WTC11 (cell line): ENCODE results near the gene TACC2. TPM values are rescaled to one million over a fixed set of nuclear protein-coding genes. Genes with fewer than 3 reads are reported as not detected.

ENCODE experiments used
- ATAC-seq: fragments of 200-7000 bp; cut with Tn5 transposase; 2 replicates; pipeline ENCODE4 v1.10.0; 2021; ENCODE audit warnings: mild to moderate bottlenecking, moderate library complexity
- CTCF ChIA-PET: fragments of 300-600 bp; sonication (Branson Sonifier 250); formaldehyde crosslinking; loops from one replicate; lab custom pipeline; 2021; ENCODE audit warnings: antibody characterized with exemption; lab: Charles Lee
- POLR2A ChIA-PET: fragments of 350-600 bp; sonication (Branson Sonifier 250); formaldehyde crosslinking; loops from one replicate; lab custom pipeline; 2021; ENCODE audit warnings: antibody characterized with exemption; lab: Charles Lee
- DNase-seq: peaks from one replicate; pipeline ENCODE4 v3.0.0; 2021; ENCODE audit warnings: low spot score
- H3K27ac Mint-ChIP-seq: 2 replicates; pipeline ENCODE4 v1.8.0; 2021; ENCODE audit warnings: mixed read lengths
- H3K27me3 Mint-ChIP-seq: 2 replicates; pipeline ENCODE4 v1.8.0; 2021; ENCODE audit warnings: low read depth, mild to moderate bottlenecking, moderate library complexity, mixed read lengths
- H3K36me3 Mint-ChIP-seq: 2 replicates; pipeline ENCODE4 v1.8.0; 2021; ENCODE audit warnings: mixed read lengths
- H3K4me1 Mint-ChIP-seq: 2 replicates; pipeline ENCODE4 v1.8.0; 2022; ENCODE audit warnings: mixed read lengths
- H3K4me3 Mint-ChIP-seq: 2 replicates; pipeline ENCODE4 v1.8.0; 2021; ENCODE audit warnings: mild to moderate bottlenecking, moderate library complexity, mixed read lengths
- H3K9me3 Mint-ChIP-seq: 2 replicates; pipeline ENCODE4 v1.8.0; 2021; ENCODE audit warnings: mixed read lengths
- CREM ChIP-seq: sonication (generic); formaldehyde crosslinking; IDR thresholded peaks from 2 replicates; pipeline ENCODE4 v1.8.1; 2022; ENCODE audit warnings: mild to moderate bottlenecking, missing genetic modification reagents, moderate library complexity
- ELF4 ChIP-seq: sonication (generic); formaldehyde crosslinking; IDR thresholded peaks from 2 replicates; pipeline ENCODE4 v1.8.1; 2022; ENCODE audit warnings: low read depth, mild to moderate bottlenecking, moderate library complexity, missing genetic modification reagents
- FOXP1 ChIP-seq: sonication (generic); formaldehyde crosslinking; IDR thresholded peaks from 2 replicates; pipeline ENCODE4 v1.8.0; 2022; ENCODE audit warnings: missing genetic modification reagents, mild to moderate bottlenecking, moderate library complexity, borderline replicate concordance
- GTF2I ChIP-seq: fragments of 250-450 bp; sonication (Bioruptor Pico); conservative IDR thresholded peaks from 2 replicates; pipeline ENCODE4 v1.4.0; 2021; ENCODE audit warnings: mild to moderate bottlenecking
- IRF2 ChIP-seq: sonication (generic); formaldehyde crosslinking; IDR thresholded peaks from 2 replicates; pipeline ENCODE4 v1.8.0; 2022; ENCODE audit warnings: low read depth, missing genetic modification reagents, borderline replicate concordance
- MAX ChIP-seq: sonication (generic); formaldehyde crosslinking; IDR thresholded peaks from 2 replicates; pipeline ENCODE4 v1.8.0; 2022; ENCODE audit warnings: mild to moderate bottlenecking, missing genetic modification reagents
- MLX ChIP-seq: sonication (generic); formaldehyde crosslinking; IDR thresholded peaks from 2 replicates; pipeline ENCODE4 v1.8.1; 2023; ENCODE audit warnings: mild to moderate bottlenecking, missing genetic modification reagents, moderate library complexity
- MXD4 ChIP-seq: fragments of 250-450 bp; sonication (Bioruptor Pico); IDR thresholded peaks from 2 replicates; pipeline ENCODE4 v1.8.0; 2021; ENCODE audit warnings: mild to moderate bottlenecking, moderate library complexity, borderline replicate concordance
- NR3C1 ChIP-seq: sonication (generic); formaldehyde crosslinking; conservative IDR thresholded peaks from 2 replicates; pipeline ENCODE4 v1.8.1; 2023; ENCODE audit warnings: low read depth, mild to moderate bottlenecking, missing genetic modification reagents
- PREB ChIP-seq: sonication (generic); formaldehyde crosslinking; IDR thresholded peaks from 2 replicates; pipeline ENCODE4 v1.8.1; 2022; ENCODE audit warnings: mild to moderate bottlenecking, missing genetic modification reagents, moderate library complexity, borderline replicate concordance
- RORB ChIP-seq: fragments of 250-450 bp; sonication (Bioruptor Pico); IDR thresholded peaks from 2 replicates; pipeline ENCODE4 v1.9.0; 2021; ENCODE audit warnings: mild to moderate bottlenecking
- ZNF121 ChIP-seq: sonication (generic); formaldehyde crosslinking; IDR thresholded peaks from 2 replicates; pipeline ENCODE4 v1.8.0; 2023; ENCODE audit warnings: missing genetic modification reagents
- ZNF232 ChIP-seq: sonication (generic); formaldehyde crosslinking; IDR thresholded peaks from 2 replicates; pipeline ENCODE4 v1.8.0; 2022; ENCODE audit warnings: mild to moderate bottlenecking, missing genetic modification reagents
- ZNF423 ChIP-seq: fragments of 250-450 bp; sonication (Bioruptor Pico); IDR thresholded peaks from 2 replicates; pipeline ENCODE4 v2.1.2; 2022; ENCODE audit warnings: mild to moderate bottlenecking, moderate library complexity
- ZNF671 ChIP-seq: fragments of 250-450 bp; sonication (Bioruptor Pico); IDR thresholded peaks from 2 replicates; pipeline ENCODE4 v1.8.0; 2021; ENCODE audit warnings: mild to moderate bottlenecking
- total RNA-seq: library from RNA; stranded (reverse); gene quantifications from 3 replicates; pipeline ENCODE4 v1.2.3, GENCODE V29; 2021
- TF ChIP-seq, protein P1 (sequence below): sonication (generic); formaldehyde crosslinking; IDR thresholded peaks from 2 replicates; pipeline ENCODE4 v1.8.1; 2022; ENCODE audit warnings: low read depth, mild to moderate bottlenecking, moderate library complexity, missing genetic modification reagents, borderline replicate concordance
- TF ChIP-seq, protein P2 (sequence below): fragments of 250-450 bp; sonication (Bioruptor Pico); IDR thresholded peaks from 2 replicates; pipeline ENCODE4 v1.9.0; 2021; ENCODE audit warnings: mild to moderate bottlenecking
- TF ChIP-seq, protein P3 (sequence below): fragments of 250-450 bp; sonication (Bioruptor Pico); IDR thresholded peaks from 2 replicates; pipeline ENCODE4 v2.1.2; 2022; ENCODE audit warnings: mild to moderate bottlenecking, moderate library complexity
- TF ChIP-seq, protein P4 (sequence below): fragments of 250-450 bp; sonication (Bioruptor Pico); IDR thresholded peaks from 2 replicates; pipeline ENCODE4 v1.8.0; 2021; ENCODE audit warnings: mild to moderate bottlenecking
- TF ChIP-seq, protein P5 (sequence below): fragments of 250-450 bp; sonication (Bioruptor Pico); IDR thresholded peaks from 2 replicates; pipeline ENCODE4 v1.9.0; 2021; ENCODE audit warnings: moderate library complexity, mild to moderate bottlenecking, inconsistent platforms, borderline replicate concordance

Gene TACC2
- total RNA-seq, 1 experiment from 2014 or later = 28.9 TPM

DNA sequence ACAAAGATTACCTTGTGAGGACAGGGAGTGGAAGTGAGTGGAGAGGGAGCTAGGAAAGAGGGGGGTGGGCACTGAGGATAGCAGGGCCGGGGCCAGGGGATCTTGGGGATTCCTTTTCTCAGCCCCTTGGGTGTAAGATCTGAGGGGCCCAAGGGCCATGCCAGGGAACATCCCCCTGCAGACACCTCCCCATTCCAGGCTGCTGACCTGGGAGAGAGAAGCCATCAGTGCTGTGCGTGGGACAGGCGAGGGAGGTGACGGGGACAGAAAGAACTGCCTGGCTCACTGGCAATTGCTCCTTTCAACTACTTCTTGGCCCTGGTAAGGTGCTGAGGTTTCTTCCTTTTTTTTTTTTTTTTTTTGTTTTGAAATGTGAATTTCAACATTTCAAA lies 270.1 kb downstream of the TACC2 start:
- Mint-ChIP-seq H3K4me1 (peaks cover 8% of the 10 kb centered on the region), H3K9me3 (peaks cover 21% of the 10 kb centered on the region), H3K27me3 (no peaks in the 10 kb centered on the region; the same call in 1 of the 2 replicates), H3K36me3 (peaks cover 27% of the 10 kb centered on the region), H3K4me3 (no peak overlapping the region), H3K27ac (peak overlapping the region; percentile 60; the same call in 1 of the 2 replicates)
- peak; percentile 34 for ATAC-seq
- ChIA-PET CTCF (interaction anchor here (0.9 to 4.9 kb wide), 7 partner anchors 11 to 207 kb away, joined by 4 to 66 read pairs (median 5); partner anchors contain the start of gene BTBD16), POLR2A (interaction anchor here (0.7 to 0.9 kb wide), 2 partner anchors 87 to 200 kb away, joined by 3 to 6 read pairs; no protein-coding TSS in a partner anchor)
- TF ChIP-seq, protein P1, sequence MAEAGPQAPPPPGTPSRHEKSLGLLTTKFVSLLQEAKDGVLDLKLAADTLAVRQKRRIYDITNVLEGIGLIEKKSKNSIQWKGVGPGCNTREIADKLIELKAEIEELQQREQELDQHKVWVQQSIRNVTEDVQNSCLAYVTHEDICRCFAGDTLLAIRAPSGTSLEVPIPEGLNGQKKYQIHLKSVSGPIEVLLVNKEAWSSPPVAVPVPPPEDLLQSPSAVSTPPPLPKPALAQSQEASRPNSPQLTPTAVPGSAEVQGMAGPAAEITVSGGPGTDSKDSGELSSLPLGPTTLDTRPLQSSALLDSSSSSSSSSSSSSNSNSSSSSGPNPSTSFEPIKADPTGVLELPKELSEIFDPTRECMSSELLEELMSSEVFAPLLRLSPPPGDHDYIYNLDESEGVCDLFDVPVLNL (CRISPR knock-in tag) = no peak
- TF ChIP-seq, protein P2, sequence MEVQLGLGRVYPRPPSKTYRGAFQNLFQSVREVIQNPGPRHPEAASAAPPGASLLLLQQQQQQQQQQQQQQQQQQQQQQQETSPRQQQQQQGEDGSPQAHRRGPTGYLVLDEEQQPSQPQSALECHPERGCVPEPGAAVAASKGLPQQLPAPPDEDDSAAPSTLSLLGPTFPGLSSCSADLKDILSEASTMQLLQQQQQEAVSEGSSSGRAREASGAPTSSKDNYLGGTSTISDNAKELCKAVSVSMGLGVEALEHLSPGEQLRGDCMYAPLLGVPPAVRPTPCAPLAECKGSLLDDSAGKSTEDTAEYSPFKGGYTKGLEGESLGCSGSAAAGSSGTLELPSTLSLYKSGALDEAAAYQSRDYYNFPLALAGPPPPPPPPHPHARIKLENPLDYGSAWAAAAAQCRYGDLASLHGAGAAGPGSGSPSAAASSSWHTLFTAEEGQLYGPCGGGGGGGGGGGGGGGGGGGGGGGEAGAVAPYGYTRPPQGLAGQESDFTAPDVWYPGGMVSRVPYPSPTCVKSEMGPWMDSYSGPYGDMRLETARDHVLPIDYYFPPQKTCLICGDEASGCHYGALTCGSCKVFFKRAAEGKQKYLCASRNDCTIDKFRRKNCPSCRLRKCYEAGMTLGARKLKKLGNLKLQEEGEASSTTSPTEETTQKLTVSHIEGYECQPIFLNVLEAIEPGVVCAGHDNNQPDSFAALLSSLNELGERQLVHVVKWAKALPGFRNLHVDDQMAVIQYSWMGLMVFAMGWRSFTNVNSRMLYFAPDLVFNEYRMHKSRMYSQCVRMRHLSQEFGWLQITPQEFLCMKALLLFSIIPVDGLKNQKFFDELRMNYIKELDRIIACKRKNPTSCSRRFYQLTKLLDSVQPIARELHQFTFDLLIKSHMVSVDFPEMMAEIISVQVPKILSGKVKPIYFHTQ (CRISPR knock-in tag) = no peak
- TF ChIP-seq, protein P3, sequence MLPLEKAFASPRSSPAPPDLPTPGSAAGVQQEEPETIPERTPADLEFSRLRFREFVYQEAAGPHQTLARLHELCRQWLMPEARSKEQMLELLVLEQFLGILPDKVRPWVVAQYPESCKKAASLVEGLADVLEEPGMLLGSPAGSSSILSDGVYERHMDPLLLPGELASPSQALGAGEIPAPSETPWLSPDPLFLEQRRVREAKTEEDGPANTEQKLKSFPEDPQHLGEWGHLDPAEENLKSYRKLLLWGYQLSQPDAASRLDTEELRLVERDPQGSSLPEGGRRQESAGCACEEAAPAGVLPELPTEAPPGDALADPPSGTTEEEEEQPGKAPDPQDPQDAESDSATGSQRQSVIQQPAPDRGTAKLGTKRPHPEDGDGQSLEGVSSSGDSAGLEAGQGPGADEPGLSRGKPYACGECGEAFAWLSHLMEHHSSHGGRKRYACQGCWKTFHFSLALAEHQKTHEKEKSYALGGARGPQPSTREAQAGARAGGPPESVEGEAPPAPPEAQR (CRISPR knock-in tag) = no peak
- TF ChIP-seq ZNF423 (CRISPR knock-in tag) = no peak
- no peak for TF ChIP-seq CREM (CRISPR knock-in tag)
- TF ChIP-seq PREB (CRISPR knock-in tag) = no peak
- TF ChIP-seq, protein P4, sequence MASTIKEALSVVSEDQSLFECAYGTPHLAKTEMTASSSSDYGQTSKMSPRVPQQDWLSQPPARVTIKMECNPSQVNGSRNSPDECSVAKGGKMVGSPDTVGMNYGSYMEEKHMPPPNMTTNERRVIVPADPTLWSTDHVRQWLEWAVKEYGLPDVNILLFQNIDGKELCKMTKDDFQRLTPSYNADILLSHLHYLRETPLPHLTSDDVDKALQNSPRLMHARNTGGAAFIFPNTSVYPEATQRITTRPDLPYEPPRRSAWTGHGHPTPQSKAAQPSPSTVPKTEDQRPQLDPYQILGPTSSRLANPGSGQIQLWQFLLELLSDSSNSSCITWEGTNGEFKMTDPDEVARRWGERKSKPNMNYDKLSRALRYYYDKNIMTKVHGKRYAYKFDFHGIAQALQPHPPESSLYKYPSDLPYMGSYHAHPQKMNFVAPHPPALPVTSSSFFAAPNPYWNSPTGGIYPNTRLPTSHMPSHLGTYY (CRISPR knock-in tag) = no peak
- TF ChIP-seq ZNF232 (CRISPR knock-in tag) = no peak
- no peak for TF ChIP-seq FOXP1 (CRISPR knock-in tag)
- TF ChIP-seq NR3C1 = no peak
- DNase-seq = no peak

- H3K27ac Mint-ChIP-seq = no peak overlapping the region
- DNase-seq (no peak), ATAC-seq (no peak)
- no peaks in the 10 kb centered on the region; the same call in 1 of the 2 replicates for H3K27me3 Mint-ChIP-seq
- peaks cover 13% of the 10 kb centered on the region for H3K4me1 Mint-ChIP-seq
- TF ChIP-seq MAX (CRISPR knock-in tag) (no peak), GTF2I (peak; percentile 89)
- peaks cover 27% of the 10 kb centered on the region for H3K36me3 Mint-ChIP-seq
- no peak overlapping the region for H3K4me3 Mint-ChIP-seq
- ChIA-PET POLR2A (no interaction called here), CTCF (interaction anchor here (1.0 kb wide), 1 partner anchor 9 kb away, joined by 5 read pairs; the partner anchor contains the start of gene BTBD16)
- peaks cover 21% of the 10 kb centered on the region for H3K9me3 Mint-ChIP-seq
Measured at GRCh38 chr10:122261584-122261983, 272.6 kb downstream of the TACC2 start.

DNA sequence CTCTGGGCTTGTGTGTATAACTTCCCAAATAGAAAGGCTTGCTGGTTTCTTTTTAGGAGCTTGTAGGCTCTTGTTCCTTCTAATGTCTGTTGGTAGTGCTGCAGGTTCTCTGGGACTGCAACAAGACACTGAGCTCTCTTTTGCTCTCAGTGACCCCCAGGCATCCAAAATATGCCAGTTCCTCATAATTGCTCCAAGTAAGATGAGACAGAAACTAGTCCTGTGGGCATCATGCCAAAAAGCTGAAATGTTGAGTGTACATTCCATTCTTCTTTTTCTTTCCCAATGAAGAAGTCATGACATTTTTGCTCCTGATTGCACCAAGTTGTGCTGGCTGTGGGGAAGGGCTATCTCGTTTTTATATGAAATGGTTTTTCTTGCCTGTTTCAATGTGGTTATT lies 275.0 kb downstream of the TACC2 start:
- Mint-ChIP-seq H3K9me3 (peaks cover 21% of the 10 kb centered on the region), H3K27ac (no peak overlapping the region), H3K4me1 (peaks cover 7% of the 10 kb centered on the region), H3K27me3 (no peaks in the 10 kb centered on the region; the same call in 1 of the 2 replicates), H3K4me3 (no peak overlapping the region), H3K36me3 (peaks cover 27% of the 10 kb centered on the region)
- ATAC-seq (no peak), DNase-seq (no peak)
- POLR2A ChIA-PET = interaction anchor here (0.6 kb wide), 1 partner anchor 108 kb away, joined by 3 read pairs; no protein-coding TSS in a partner anchor
- CTCF ChIA-PET = interaction anchor here (1.0 kb wide), 1 partner anchor 16 kb away, joined by 3 read pairs; no protein-coding TSS in a partner anchor
- TF ChIP-seq, protein P5, sequence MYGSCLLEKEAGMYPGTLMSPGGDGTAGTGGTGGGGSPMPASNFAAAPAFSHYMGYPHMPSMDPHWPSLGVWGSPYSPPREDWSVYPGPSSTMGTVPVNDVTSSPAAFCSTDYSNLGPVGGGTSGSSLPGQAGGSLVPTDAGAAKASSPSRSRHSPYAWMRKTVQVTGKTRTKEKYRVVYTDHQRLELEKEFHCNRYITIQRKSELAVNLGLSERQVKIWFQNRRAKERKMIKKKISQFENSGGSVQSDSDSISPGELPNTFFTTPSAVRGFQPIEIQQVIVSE (CRISPR knock-in tag) = no peak
- TF ChIP-seq ZNF121 (CRISPR knock-in tag) = no peak
- TF ChIP-seq MXD4 (CRISPR knock-in tag) = no peak
- no peak for TF ChIP-seq ZNF671 (CRISPR knock-in tag)
- TF ChIP-seq, protein P4 (CRISPR knock-in tag) = no peak
- no peak for TF ChIP-seq IRF2 (CRISPR knock-in tag)
- no peak for TF ChIP-seq RORB (CRISPR knock-in tag)
- no peak for TF ChIP-seq ELF4 (CRISPR knock-in tag)
- TF ChIP-seq MLX = no peak
